ENCODE data around the gene TMEM131L.
A peak's percentile ranks its signal among the peaks of the same experiment; 100 is the strongest.
"Not testable (repeated sequence)": the region's sequence is repeated elsewhere in the genome, so short reads cannot be mapped to it uniquely, and the experiment has no call there.

The TMEM131L gene

GRCh38 chr4:153553819-153554170, 87.6 kb downstream of the TMEM131L start:
- TF ChIP-seq, protein P1, sequence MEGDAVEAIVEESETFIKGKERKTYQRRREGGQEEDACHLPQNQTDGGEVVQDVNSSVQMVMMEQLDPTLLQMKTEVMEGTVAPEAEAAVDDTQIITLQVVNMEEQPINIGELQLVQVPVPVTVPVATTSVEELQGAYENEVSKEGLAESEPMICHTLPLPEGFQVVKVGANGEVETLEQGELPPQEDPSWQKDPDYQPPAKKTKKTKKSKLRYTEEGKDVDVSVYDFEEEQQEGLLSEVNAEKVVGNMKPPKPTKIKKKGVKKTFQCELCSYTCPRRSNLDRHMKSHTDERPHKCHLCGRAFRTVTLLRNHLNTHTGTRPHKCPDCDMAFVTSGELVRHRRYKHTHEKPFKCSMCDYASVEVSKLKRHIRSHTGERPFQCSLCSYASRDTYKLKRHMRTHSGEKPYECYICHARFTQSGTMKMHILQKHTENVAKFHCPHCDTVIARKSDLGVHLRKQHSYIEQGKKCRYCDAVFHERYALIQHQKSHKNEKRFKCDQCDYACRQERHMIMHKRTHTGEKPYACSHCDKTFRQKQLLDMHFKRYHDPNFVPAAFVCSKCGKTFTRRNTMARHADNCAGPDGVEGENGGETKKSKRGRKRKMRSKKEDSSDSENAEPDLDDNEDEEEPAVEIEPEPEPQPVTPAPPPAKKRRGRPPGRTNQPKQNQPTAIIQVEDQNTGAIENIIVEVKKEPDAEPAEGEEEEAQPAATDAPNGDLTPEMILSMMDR (IDR thresholded peaks at IDR 0.05; ENCODE audit: low read depth, low read length), result no peak
- DNase-seq (ENCODE audit: low read depth in 2 of 2), result no peak
- no peak overlapping the region for H3K4me3 ChIP-seq (replicated peaks in 1 of 2; ENCODE audit: low read depth in 2 of 2, low read length in 2 of 2)

GRCh38 chr4:153555730-153556434, 89.7 kb downstream of the TMEM131L start:
- TF ChIP-seq, protein P1 (IDR thresholded peaks at IDR 0.05; ENCODE audit: low read depth, low read length), result no peak
- no peak overlapping the region for H3K4me3 ChIP-seq (replicated peaks in 1 of 2; ENCODE audit: low read depth in 2 of 2, low read length in 2 of 2)
- peak; percentile 77 to 92 for DNase-seq (ENCODE audit: low read depth in 2 of 2)

DNA sequence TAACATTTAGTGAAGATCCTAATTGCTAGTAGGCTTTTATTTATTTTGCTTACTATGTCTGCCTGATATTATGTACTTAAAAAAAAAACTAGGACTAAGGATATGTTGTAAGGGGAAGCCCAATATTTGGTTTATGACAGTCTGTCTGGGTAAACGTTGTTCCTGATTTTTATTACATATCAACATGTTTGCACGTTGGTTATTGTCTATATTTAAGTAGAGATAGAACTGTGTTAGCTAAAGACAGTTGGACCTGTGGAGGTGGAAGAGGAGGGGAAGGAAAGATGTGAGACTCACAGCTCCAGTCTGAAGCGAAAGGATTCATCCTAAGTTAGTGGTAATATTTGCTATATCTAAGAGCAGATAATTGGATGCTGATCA, 90.3 kb downstream of the TMEM131L start:
- TF ChIP-seq, protein P1 (IDR thresholded peaks at IDR 0.05; ENCODE audit: low read depth, low read length), result no peak
- no peak for DNase-seq (ENCODE audit: low read depth in 2 of 2)
- H3K4me3 ChIP-seq (replicated peaks in 1 of 2; ENCODE audit: low read depth in 2 of 2, low read length in 2 of 2), result no peak overlapping the region

DNA sequence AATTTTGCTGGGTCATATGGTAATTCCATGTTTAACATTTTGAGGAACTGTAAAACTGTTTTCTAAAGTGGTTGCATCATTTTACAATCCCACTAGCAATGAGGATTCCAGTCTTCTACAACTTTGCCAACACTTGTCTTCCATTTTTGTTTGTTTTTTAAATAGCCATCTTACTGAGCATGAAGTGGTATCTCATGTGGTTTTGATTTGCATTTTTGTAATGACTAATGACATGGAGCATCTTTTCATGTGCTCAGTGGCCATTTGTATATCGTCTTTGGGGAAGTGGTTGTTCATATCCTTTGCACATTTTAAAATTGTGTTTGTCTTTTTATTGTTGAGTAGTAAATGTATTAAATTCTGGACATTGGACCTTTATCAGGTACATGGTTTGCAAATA, 94.7 kb downstream of the TMEM131L start:
- TF ChIP-seq, protein P1 (IDR thresholded peaks at IDR 0.05; ENCODE audit: low read depth, low read length), result no peak
- H3K4me3 ChIP-seq (replicated peaks in 1 of 2; ENCODE audit: low read depth in 2 of 2, low read length in 2 of 2), result no peak overlapping the region
- DNase-seq (ENCODE audit: low read depth in 2 of 2), result peak in 1 of 2 donors; percentile 25

- TF ChIP-seq, protein P1 (IDR thresholded peaks at IDR 0.05; ENCODE audit: low read depth, low read length), result no peak
- peak; percentile 40 to 59 for DNase-seq (ENCODE audit: low read depth in 2 of 2)
- H3K4me3 ChIP-seq (replicated peaks in 1 of 2; ENCODE audit: low read depth in 2 of 2, low read length in 2 of 2), result no peak overlapping the region
Observed at GRCh38 chr4:153564630-153565525, 98.7 kb downstream of the TMEM131L start.

GRCh38 chr4:153566631-153567150, 100.5 kb downstream of the TMEM131L start:
- TF ChIP-seq, protein P1 (IDR thresholded peaks at IDR 0.05; ENCODE audit: low read depth, low read length), result no peak
- H3K4me3 ChIP-seq (replicated peaks in 1 of 2; ENCODE audit: low read depth in 2 of 2, low read length in 2 of 2), result no peak overlapping the region
- DNase-seq (ENCODE audit: low read depth in 2 of 2), result no peak

DNA sequence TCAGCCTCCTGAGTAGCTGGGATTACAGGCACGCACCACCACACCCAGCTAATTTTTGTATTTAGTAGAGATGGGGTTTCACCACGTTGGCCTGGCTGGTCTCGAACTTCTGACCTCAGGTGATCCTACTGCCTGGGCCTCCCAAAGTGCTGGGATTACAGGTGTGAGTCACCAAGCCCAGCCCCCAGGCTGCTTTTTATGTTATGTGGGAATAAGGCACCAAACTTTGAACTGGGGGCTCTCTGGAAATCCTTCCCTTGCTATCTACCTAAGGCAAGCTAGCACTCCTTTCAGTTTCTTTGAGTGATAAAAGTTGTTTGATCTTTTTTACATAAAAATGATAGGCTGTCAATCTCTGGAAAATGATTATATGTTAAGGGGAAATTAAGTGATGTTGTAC, 101.5 kb downstream of the TMEM131L start:
- DNase-seq (ENCODE audit: low read depth in 2 of 2); H3K4me3 ChIP-seq (replicated peaks in 1 of 2; ENCODE audit: low read depth in 2 of 2, low read length in 2 of 2): not testable (repeated sequence)
